GM21786 (cell line): Measurements from ENCODE around the gene BMP8B.

Experiments
- ATAC-seq: cut with Tn5 transposase; IDR thresholded peaks from one replicate; pipeline ENCODE4 v1.9.1; 2021; ENCODE audit not compliant: unreplicated experiment

BMP8B gene

DNA sequence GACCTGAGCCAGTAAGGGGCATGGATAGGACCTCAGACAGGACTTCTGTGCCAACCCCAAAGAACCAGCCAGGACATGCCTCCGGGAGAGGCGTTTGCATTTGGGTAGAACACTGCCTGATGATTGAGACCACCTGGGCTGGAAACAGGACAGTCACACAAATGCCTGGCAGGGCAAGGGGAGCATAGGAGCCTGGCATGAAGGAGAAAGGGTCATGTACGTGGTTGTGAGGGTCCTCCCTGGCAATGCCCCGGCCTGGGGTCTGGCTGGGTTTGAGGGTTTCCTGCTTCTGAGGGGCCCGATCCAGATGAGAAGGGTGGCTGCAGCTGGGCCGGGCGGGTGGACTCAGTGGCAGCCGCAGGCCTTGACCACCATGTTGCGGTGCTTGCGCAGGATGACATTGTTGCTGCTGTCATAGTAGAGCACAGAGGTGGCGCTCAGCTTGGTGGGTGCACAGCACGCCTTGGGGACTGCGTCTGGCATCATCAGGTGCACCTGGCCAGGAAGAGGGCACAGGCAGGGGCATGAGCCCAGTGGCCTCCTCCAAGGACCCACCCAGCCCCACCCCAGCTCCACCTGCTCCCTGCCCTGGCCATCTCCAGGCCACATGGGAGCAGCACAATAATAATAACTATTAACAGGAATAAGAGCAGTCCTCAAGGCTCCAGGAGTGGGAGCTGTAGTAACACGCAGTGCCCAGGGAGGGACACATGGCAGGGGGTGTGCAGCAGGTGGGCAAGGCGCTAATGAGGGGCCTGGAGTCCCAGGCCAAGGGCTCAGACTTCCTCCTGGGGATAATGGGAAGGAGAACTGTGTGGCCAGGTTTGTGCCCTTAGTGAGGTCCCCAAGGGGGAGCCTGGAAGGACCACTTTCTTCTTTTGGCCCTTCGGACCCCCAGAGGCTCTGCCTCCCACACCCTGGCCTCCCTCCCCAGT is 28.3 kb downstream of the BMP8B start:
- no peak for ATAC-seq

DNA sequence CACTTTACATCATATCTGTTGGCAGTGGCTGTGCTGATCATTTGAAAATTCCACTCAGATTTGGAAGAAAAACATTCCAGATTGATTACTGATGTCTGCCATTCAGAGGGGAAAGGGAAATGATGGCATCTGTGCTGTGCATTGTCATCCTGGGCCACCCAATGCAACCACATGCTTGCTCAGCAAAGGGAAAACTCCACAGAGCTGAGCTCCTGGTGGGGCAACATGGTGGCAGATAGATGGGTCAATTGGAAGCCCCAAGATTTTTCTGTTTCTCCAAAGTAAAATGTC is 29.3 kb downstream of the BMP8B start:
- no peak for ATAC-seq

DNA sequence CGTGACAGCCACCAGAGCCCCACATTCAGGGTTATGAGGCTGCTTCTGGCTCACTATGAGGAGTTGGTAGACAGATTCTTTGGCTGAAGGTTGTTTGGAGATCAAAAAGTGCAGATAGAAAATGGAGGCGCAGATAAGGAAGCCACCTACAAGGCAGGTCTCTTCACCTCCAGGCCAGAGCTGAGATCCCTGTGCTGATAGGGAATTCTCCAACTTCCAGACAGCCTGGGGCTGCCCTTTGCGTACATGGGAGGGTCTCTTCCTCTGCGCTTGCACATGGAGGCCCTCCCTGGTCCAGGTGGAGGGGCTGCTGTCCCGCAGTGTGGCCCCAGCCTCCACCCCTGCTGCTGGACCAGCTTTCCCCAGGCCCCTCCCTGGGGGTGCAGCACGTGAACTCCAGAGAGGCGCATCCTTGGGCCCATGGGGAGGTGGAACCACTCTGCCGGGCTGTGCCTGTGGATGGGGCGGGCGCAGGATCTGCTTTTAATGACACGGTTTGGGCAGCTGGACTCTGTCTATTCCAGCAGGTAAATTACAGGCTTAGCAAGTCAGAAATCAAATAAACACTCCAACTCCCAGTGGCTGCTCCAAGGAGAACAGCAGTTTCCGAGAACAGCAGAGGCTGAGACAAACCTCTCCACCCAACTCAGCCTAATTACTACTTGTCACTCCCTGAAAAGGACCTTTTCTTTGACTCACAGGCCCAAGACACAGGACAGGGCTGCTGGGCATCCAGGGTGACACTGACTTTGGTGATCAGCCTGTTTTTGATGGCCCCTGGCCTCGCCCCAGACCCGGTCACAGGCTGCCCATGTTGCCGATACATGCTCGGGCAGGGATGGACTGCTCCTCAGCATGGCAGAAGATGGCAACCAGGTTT is 29.9 kb downstream of the BMP8B start:
- ATAC-seq = no peak

- ATAC-seq = no peak
Measured at GRCh38 chr1:39757501-39757900, 31.2 kb downstream of the BMP8B start.

DNA sequence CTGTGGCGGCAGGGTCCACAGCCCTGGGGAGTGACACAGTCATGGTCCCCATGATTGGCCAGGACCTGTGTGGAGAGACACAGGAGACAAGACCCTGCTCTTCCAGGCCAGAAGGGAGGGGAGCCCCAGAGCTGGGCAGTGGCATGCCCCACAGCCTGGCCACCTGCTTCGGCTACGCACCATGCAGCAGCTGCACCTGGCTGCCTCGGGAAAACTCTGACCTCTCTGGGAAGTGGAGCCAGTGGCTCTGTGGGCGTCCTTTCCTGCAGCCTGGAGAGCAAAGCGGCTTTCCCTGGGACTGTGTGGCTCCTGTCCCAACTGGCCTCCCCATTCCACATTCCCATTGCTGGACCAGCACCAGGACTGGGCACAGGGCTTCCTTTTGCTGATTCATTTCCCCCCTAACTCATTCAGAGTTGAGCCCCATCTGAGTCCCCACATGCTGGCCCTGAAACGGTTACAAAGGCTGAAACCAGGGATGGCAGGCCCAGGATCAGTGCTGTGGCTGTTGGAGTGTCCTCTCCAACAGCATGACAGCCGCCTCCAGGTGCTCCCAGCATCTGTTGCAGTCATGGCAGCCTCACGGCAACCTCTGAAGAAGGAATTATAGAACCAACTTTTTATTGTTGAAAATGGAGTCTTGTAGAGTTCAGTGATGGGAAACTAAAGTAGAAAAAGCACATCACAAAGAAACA is 32.6 kb downstream of the BMP8B start:
- no peak for ATAC-seq

DNA sequence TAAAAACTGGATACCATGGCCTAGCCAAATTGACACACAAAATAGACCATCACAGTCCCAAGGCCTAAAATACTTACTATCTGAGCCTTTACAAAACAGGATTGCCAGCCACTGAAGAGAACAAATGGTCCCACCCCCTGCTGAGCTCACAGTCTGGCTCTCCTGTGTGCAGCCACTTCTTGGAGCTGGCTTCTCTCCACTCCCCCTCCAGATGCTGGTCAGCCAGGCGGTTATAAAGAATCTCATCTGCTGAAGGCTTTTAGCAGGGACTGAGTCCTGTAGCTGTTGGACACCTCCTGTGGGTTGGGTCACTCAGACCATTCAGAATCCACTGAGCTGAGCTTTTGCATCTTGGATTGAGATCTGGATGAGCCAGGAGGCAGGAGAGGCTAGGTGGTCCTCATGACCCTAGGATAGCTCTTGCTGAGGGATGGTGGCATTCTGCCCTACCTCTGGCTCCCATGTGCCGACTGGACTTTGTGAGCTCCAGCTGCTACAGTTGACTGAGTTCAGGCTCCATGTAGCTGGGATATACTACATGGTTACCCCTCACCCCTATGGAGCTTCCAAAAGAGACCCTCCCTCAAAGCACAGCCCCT is 33.7 kb downstream of the BMP8B start:
- no peak for ATAC-seq

GRCh38 chr1:39754026-39754570 is 34.6 kb downstream of the BMP8B start:
- ATAC-seq = no peak

DNA sequence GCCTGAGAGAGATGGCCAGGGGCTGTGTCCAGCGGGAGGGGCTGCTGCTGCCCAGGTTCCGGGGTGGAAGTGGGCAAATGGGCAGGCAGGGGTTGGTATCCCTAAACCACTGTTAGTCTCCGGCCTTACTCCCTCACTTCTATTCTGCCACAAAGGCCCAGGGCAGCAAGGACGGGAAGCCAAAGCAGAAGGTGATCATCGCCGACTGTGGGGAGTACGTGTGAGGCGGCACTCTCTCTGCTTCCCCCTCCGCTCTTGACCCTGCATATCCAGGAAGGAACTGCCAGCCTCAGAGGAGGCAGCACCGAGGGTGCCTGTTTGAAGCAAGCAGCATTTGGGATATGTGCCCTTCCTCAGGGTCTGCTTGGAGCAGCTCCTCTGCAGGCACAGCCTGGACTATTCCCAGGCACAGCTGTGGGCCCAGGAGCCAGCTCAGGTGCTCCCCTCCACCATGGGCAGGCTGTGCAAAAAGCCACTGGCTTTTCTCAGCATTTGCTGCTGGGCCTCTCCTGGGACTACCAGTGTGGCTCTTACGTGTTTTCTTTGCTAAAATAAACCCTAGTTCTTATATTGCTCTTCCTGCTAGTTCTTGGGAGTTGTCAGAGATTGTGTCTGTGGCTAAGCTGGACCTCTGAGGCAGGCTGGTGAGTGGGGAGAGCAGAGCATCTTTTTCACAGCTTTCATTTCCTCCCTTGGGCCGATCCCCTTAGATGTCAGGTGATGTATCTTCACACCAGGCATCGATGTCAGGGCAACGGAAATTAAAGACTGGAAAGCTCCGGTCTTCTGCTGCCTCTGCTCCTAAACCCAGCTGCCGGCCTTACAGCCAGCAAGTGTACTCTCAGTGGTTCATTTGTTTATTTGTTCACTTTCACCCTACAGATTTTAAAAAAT is 35.3 kb downstream of the BMP8B start:
- no peak for ATAC-seq

GRCh38 chr1:39752703-39753102 is 36.0 kb downstream of the BMP8B start:
- ATAC-seq = no peak

DNA sequence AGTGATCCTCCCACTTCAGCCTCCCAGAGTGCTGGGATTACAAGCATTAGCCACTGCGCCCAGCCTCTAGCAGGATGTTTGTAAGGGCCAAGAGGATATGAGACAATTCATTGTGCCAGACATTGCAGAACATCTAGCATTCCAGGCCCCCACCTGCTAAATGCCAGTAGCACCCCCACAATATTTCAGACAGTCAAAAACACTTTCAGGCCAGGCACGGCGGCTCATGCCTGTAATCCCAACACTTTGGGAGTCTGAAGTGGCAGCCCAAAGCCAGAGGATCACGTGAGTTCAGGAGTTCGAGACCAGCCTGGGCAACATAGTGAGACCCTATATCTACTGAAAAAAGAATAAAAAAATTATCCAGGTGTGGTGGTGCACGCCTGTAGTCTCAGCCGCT is 37.1 kb downstream of the BMP8B start:
- ATAC-seq = no peak

- no peak for ATAC-seq
Measured at GRCh38 chr1:39745016-39745670, 43.5 kb downstream of the BMP8B start.

DNA sequence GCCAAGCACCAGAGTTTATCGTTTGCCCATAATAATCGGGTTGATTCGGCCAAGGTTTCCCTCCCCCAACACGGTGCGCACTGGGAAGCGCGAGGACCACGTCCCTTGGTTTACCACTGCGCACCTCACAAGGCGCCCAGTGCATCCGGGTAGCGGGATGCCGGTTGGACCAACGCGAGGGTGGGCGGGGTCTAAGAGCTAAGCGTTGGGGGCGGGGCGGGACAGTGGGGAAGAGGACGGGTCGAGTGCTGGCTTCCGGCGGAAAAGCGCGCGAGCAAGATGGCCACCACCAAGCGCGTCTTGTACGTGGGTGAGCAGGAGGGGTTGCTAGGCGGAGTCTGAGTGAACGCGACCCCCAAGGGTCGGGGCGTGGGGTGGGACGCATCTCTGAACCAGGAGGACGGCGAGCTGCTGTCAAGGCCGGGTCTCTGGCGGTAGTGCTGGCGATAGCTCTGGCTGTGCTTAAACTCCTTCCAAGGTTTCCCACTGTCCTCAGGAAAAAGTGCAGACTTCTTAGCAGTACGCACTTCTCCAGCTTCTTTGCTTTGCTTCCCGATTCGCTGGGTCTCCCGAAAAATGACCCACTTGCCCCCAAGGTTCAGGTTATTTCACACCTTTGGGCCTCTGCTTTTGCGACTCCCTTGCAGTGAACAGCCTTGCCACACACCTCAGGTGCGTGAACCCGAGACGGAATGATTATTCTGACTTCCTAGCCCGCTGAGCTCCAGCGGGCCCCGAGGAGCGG is 49.9 kb downstream of the BMP8B start, which contains the start of gene PPIE:
Gene PPIE (plus strand): TSS at position 261 of the 745 bp plus-strand sequence. CDS start 19 bp downstream, at position 280.
- ATAC-seq = peak; percentile 81

DNA sequence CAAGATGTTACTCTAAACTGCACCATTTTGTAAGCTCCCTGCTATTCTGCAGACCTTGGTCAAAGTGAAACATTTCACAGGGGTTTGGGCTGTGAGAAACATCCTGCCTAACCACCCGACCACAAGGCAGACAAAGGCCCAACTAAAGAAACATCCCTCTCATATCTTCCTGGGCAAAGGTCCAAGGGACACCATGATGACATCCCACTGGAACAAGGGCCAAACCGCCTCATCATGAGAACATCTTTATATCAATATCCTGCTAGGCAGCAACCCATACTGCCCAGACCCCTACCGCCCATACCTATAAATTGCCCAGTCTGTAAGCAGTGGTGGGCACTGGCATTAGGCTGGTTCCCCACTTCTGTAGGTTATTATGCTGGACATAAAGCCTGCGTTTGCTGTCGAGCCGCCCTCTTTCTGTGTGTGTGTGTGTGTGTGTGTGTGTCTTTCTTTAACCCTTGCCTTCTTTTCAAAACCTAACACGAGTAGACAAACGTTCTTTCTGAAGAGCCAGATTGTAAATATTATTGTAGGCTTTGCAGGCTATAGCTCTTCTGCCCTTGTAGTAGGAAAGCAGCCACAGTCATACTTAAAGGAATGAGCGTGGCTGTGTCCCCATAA is 51.0 kb downstream of the BMP8B start:
- ATAC-seq = no peak

DNA sequence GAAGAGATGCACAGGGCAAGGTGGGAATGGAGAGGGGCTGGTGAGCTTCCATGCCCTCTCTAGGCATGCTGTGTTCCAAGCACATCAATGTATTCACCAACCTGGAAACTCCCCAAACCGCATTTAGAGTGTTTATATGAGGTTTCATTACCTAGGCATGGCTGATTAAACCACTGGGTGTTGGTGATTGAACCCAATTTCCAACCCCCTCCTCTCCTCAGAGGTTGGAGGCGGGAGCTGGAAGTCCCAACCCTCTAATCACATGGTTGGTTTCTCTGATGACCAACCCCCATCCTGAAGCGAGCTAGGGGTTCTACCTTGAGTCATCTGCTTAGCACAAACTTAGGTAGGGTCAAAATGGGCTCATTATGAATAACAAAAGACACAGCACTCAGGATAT is 52.9 kb downstream of the BMP8B start:
- no peak for ATAC-seq

DNA sequence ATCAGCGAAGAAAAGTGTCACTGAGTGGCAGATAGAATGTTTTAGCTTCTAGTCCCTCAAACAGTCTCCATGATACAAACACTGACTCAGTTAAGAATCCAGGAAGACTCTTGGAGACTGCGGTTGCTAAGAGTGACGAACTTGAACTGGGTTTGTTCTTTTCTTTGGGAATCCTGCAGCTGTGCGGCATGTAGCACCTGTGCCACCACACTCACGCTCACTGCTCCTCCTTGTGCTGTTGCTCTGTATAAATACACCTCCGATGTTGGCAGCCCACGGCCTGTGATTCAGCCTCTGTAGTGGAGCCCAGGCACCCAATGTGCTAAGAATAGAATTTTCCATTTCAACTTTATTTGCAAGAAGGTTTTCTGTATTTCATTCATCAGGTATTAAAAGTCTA is 55.5 kb downstream of the BMP8B start:
- ATAC-seq = no peak

DNA sequence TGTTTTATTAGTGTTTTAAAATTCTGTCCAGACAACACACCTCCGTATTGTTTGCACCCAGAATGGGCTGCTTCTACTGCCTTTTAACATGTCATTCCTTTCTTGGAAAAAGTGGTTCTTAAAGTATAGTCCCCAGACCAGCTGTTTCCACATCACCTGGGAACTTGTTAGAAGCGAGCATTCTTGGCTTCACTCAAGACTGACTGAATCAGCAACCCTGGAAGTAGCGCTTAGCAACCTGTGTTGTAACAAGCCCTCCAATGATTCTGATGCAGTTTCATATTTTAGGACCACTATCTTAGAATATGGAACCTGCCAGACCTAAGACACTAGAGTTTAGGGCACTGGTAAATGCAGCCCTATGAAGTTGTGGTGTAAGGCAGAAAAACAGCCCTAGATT is 55.9 kb downstream of the BMP8B start:
- ATAC-seq = no peak

- ATAC-seq = no peak
Measured at GRCh38 chr1:39729842-39730241, 58.8 kb downstream of the BMP8B start.

DNA sequence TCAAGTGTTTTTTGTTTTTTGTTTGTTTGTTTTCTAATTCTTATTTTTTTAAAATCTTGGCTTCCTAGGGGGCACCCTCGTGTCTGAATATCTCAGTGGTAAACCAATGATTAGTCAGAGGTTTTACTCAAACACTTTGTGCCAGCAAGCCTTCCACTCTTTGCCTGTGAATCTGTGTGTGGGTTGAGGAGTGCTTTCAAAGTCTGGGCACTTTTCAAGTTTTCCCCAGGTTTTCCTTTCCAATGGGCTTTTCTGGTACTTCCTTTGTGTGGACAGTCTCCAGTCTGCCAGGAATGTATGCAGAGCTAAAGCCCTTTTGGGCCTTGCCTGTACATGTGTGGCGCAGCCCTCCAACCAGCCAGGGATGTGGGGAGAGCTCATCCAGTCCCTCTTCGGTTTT is 59.6 kb downstream of the BMP8B start:
- no peak for ATAC-seq
